CD4-positive, alpha-beta T cell treated with Interleukin-6 at 100 ng/mL for 8 hours (primary cell): ENCODE results near the gene PPP4R1.

ENCODE experiments used
- DNase-seq: peaks from one replicate; pipeline ENCODE4 v3.0.0-alpha.2; 2020; ENCODE audit warnings: mixed read lengths, low spot score

PPP4R1 gene

DNA sequence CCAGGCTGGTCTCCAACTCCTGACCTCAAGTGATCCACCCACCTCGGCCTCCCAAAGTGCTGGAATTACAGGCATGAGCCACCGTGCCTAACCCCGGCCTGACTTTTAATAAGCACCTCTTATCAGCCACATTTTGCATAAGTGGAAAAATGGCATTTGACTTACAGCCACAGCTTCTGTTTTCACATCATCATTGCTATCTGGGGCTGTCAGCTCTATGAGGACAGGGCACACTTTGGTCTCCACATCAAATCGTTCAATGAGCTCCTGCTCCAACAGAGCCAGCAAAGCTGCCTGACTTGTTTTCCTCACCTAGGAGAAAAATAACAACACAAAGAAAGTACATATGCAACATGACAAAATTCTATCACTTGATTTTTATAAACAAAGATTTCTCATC, 26.4 kb downstream of the PPP4R1 start:
- no peak for DNase-seq

DNA sequence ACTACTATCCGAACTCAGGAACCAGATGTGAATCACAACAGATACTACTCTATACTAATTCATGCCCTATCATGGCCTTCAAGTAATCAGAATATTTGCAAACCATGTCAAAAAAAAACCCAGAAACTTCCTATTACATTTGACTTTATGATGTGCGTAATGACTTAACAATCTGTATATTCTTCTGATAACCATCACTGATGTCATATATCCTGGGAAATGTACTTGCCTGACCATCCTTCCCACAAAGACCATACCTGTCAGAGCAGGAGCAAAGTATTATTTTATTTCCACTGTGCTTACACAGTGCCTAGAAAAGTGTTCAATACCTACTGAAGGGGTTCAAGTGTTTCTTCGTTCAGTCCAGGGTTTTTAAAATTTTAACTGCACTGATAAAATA, 27.5 kb downstream of the PPP4R1 start:
- DNase-seq = no peak

DNA sequence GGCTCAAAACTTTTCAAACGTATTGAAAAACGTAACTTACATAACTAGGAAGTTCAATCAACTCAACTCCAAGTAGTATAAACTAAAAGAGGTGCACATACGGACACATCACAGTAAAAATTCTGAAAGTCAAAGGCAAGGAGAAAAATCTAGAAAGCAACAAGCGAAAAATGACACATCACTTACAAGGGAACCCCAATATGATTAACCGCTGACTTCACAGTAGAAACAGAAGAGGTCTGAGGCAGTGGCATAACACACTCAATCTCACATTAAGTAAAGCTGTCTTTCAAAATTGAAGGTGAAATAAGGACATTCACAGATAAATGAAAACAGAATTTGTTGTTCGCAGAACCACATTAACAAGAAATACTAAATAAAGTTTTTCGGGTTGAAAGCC, 32.7 kb downstream of the PPP4R1 start:
- DNase-seq = no peak

DNA sequence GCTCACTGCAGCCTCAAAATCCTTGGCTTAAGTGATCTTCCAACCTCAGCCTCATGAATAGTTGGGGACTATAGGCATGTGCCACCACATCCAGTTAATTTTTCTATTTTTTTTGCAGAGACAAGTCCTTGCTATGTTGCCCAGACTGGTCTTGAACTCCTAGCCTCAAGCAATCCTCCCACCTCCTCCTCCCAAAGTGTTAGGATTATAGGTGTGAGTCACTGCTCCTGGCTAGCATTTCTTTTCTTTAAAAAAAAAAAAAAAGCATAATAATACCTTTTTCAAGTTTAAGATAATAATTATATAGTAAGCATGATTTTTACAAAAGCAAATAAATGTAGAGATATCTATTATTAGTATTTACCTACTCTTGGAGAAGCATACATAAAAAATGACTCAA, 36.1 kb downstream of the PPP4R1 start:
- no peak for DNase-seq

DNA sequence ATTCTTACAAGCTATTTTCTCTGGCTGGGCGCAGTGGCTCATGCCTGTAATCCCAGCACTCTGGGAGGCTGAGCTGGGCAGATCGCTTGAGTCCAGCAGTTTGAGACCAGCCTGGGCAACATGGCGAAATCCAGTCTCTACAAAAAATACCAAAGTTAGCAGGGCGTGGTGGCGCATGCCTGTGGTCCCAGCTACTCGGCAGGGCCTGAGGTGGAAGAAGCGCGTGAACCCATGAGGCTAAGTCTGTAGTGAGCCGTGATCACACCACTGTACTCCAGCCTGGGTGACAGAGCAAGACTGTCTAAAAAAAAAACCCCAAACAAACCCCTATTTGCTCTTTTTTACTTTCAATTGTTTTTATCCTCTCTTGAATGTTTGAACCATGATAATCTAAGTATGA, 37.0 kb downstream of the PPP4R1 start:
- no peak for DNase-seq

DNA sequence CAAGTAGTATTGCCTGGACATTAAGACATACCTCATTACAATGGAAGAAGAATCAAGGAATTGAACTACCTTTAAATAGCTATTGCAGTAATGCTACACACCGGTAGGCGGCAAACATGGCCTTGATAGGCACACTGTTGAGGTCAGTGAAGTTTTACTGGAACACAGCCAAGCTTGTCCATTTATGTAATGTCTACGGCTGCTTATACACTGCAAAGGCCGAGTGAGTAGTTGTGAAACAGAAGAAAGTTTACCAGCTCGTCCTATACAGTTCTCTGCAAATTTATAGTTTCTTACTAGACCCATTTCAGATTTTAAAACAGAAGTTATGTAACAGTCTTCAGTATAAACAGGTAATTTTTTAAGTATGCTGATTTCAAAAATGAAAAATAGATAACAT, 38.8 kb downstream of the PPP4R1 start:
- no peak for DNase-seq

DNA sequence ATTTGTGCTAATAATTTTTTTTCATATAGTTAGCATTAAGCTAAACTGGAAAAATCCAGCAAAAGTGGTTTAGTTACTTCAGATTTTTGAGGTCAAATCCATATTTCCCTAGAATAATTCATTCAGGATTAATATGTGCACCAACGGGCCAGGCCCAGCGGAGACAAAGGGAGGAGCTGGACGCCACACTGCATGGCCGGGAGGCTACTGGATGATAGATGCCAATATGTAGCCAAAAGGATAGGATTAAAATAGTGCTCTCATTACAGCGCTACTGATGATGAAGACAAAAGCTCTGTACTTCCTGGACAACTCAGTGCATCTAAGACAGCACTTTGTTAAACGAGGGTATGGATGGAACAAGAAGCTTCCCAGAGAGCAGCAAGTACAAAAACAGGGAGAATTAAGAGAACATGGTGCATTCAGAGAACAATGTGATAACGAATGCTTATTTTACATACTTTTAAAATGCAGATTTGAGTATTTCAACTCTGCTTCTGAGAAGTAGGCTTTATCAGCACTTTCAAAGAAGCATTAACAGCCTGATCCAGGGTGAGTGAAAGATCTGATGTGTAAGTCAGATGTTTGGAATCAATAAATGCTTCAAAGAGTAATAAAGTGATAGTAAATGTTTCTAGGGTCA, 39.8 kb downstream of the PPP4R1 start:
- DNase-seq = no peak

DNA sequence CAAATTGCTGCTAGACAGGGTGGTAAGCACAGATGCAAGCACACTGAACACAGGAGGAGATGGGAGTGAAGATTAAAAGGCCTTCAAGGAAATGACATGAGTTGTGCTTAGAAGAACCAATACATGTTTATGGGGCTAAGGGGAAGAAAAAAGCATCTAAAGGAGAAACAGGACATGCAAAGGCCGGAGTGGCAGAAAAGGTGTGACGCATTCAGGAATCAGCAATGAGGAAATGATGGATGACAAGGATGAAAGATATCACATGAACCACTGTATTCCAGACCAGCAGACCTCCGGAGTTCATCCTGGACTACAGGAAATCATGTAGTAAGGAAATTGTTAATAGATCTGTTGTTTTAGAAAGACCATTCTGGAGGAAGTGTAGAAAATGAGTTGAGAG, 42.8 kb downstream of the PPP4R1 start:
- DNase-seq = no peak

DNA sequence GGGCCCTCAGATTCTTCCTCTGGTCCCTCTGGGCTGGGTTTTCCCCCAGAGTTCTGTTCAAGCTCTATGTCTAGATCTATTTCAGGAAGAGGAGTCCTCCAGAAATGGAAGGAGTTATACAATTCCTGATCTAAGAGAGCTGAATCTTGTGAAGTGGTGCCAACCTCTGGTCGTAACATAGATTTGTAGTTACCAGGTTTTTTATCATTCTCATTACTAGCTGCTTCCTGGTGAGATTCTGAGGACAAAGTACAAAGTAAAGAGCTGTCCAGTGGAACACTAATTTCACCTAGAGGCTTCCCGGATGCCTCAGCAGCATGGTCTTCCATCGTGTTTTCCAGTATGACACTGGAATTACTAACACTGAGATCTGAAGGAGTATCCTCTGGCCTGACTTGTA, 44.1 kb downstream of the PPP4R1 start:
- no peak for DNase-seq

DNA sequence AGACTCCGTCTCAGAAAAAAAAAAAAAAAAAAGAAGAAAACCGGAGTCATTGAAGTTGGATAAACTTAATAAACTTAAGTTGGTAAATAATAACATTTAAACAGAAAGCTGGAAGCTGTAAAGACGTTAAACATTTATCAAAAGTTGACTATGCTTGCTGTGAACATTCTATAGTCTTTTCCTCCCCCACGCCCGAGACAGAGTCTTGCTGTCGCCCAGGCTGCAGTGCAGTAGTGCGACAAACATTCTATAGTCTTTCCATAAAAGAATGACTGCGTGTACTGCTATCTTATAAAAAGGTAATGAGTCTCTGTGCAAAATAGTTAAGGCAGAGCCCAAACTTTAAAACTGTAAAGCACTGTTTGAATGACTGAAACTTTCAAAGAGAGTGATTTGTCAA, 45.2 kb downstream of the PPP4R1 start:
- DNase-seq = no peak

DNA sequence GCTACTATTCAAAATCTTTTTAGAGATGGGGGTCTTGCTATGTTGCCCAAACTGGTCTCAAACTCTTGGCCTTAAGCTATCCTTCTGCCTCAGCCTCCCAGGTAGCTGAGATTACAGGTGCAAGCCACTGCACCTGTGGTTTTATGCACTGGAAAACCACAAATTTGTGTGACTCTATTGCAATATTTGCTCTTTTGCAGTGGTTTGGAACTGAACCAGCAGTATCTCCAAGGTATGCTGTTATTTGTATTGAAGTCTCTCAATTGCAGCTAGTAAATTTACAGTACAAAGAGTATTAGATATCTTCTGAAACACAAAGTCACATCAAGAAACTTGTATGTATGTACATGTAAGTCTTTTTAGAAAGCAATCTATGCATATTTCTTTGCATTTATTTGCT, 46.2 kb downstream of the PPP4R1 start:
- no peak for DNase-seq

DNA sequence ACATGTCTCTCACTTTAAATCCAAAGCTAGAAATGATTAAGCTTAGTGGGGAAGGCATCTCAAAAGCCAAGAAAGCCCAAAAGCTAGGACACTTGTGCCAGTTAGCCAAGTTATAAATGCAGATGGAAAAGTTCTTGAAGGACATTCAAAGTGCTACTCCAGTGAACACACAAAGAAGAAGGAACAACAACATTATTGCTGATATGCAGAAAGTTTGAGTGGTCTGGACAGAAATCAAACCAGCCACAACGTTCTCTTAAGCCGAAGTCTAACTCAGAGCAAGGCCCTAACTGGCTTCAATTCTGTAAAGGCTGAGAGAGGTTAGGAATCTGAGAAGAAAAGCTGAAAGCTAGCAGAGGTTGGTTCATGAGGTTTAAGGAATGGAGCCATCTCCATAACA, 49.0 kb downstream of the PPP4R1 start:
- no peak for DNase-seq

DNA sequence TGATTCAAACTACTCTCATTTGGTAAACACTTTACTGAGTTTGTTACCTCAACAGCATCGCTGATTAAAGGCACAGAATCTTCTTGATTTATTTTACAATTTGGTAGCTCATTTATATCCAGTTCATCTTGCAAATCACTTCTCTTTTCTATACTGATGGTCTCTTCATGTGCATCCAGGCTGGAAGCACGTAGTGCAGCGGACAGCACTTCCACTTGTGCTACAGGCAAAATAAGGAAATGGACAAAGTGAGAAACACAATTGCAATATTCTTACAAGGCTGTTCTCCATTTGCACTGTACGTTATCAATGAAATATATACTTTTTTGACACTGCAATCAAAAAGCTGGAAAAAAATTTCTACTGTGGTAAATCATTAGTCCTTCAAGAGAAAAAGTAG, 51.0 kb downstream of the PPP4R1 start:
- DNase-seq = no peak

DNA sequence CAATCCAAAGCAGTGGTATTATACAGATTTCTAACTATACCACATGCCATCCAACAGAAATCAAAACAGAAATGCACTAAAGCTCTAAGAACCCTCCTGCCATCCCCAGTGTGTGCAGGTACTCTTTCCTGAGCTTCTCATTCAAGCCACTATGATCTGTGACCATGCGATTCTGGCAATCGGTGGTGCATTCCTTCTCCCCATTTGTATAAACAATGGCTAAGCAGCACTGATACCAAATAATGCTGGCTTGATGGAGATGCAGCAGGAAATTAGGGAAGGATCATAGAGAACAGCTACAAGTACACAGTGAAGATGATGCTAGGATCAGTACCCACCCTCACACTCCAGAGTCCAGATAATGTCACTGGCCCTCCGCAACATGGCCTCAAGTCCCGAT, 51.8 kb downstream of the PPP4R1 start:
- DNase-seq = no peak

DNA sequence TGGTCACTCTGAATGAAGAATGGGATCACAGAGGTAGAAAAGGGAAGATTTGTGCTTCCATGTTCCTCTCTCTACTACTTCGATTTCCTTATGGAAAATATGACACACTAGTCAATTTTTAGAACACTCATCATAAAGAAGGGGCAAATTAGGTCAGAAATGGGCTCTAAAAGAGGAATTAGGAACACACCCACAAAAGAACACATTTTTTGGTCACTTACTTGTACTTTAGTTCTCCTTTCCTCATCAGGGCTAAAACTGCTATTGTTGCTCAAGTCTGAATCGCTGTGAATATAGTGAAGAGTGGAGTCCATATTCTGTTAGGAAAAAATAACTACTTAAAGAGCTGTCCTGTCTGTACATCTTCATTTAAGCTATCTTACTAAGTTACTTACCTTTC, 52.6 kb downstream of the PPP4R1 start:
- no peak for DNase-seq

DNA sequence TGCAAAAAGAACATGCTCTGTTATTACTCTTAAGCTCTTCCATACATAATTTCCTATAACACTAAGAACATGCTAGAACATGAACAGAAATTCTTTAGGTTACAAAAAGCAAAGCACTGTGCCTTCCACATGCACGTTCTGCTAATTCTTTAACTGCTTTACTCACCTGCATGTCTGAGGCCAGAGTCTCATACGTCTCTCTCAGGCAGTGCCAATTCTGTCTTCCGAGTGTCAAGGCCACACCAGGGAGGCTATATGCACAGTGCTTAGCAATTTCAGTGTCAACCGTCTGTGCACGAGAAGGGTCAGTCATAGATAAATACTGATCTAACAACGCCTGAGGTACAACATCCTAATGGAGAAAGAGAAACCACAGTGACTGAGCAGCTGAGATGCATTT, 55.1 kb downstream of the PPP4R1 start:
- DNase-seq = no peak

DNA sequence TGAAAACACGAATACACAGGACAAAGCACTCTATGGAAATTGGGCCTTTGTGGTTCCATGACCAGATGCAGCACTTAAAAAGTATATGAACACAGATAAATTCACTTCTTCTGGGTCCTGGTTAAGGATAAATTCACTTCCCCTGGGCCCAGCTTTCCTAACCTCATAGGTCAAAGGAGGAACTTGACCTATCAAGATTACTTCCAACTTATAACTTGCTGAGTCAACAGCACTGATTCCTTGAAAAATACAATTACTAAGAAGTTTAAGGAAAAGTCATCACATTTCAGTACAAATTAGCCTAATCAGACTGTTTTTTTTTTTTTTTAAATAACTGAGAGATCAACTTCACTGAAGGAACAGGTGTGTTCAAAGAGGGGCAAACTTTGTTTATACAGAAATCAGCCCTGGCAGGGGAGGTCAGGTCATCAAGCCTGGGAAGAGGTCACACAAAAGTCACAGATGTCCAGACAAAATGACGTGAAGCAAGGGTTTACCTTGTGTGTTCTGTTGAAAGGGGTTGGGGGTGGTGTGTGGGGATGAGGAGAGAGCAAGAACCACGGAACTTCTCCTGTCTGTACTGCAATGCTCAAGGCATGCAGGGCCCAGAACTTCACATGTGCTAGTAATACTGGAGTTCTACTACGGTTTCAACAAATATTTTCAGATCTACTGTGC, 55.8 kb downstream of the PPP4R1 start:
- DNase-seq = no peak

DNA sequence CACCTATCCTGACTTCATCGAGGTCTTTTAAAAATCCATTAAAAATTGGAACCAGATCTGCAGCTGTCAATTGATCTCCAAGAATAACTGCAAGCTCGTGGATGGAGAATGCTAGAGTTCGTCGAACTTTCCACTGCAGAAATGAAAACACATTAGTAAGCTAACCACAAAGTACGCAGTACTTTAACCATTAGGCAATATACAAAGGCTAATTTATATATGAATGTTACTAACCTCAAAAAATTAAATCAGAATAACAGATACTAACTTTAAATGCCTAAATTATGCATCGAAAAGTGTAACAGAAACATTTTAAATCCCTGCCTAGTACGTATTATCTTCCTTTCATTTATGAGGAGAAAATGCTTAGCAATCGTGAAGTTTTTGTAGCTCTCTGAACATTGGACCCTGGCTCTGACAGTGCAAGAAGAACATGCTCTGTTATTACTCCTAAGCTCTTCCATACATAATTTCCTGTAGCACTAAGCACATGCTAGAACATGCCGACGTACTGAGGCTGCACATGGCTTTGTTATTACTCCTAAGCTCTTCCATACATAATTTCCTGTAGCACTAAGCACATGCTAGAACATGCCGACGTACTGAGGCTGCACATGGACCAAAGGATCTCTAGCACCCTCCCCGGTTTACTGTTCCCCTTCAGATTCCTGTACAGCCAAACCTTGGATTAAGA, 57.0 kb downstream of the PPP4R1 start:
- DNase-seq = no peak

DNA sequence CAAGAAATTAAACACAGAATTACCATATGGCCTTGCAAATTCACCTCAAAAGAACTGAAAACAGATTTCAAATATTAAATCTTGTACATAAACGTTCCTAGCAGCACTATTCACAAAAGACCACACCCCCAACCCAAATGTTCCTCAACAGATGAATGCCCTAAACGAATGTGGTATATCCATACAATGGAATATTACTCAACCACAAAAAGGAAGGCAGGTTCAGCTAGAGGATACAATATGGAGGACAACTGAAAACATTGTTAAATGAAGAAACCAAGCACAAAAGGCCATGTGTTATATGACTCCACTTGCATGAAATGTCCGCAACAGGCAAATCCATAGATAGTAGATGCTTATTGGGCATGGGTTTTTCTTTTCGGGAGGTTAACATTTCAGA, 61.7 kb downstream of the PPP4R1 start:
- DNase-seq = no peak

DNA sequence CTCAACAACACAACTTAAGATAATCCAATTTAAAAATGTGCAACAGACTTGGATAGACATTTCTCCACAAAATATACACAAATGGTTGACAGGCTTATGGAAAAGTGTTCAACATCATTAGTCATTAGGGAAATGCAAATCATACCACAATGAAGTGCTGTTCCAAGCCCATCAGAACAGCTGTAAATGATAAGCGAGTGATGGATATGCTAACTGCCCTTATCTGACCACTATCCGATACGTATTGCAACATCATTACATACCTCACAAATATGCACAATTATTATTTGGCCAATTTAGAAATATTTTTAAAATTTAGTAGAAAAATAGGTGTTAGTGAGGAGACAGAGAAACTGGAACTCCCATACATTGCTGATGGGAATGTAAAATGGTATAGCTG, 62.2 kb downstream of the PPP4R1 start:
- DNase-seq = no peak

DNA sequence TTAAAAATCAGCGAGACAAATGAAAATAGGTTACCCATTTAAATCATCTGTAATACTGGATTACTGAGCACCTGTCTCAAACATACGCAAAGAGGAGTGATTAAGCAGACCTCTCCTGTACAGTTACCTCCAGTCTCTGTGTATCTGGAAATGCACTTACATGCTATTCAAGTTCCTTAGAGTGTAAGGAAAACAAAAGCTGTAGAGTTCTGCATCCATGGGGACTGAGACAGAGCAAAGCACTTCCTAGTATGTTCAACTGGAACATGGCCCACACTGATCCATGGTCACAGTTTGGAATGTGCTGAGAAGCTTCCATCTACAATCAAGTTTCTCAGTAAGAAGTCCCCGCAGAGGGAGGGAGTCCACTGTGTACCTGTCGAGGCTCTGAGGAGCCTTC, 63.9 kb downstream of the PPP4R1 start:
- DNase-seq = no peak

DNA sequence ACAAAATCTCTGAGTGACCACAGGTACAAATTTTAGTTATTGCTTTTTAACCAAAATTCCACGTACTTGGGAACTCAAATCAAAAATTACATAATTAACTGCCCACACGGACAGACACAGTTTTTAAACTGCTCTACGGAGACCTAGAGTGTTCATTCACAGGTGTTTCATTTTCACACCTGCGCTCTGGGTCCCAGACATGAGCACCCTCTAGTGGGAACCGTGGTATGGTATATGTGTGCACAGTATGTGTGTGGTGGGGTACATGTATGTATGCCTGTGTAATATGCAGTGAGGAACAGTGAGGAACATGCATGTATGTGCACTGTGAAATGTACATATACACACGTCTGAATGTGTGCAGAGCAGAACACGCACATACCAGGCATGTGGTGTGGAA, 65.0 kb downstream of the PPP4R1 start:
- DNase-seq = no peak

DNA sequence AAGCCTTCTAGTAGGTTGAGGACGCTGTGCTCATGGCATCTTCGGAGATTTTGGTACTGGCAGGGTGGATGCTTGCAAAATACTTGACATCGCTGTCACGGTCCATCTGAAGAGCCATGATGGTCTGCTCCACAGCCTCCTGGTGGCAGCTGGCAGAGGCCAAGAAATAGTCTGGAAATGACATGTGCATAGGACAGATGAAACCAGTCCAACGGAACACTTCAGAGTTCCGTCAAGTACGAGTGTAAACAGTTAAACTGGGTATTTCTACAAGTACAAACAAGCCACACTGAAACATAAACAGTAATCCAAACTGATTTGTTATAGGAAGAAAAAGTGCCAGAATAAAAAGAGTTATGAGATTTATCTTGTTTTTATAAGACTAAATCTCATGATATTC, 66.6 kb downstream of the PPP4R1 start:
- DNase-seq = no peak

DNA sequence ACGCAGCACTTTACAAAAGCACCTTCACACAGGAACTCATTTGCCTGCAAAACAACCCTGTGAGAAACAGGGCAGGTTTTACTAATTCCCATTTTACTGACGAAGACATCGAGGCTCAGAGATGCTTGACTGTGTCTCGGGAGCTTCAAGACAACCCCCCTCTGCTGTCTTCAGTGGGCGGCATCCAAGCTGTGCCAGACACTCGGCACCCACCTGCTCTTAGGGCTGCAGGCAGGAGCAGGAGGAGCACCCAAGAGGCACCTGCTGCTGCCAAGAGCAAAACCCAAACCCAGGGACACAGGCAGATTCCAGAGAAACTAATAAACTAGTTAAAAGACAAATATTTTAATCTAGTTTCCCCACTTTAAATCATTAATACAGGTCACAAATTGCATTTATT, 67.9 kb downstream of the PPP4R1 start:
- no peak for DNase-seq
